Breast epithelium (tissue), 4 donors: ENCODE measurements around the gene MAP3K3. TPM values are rescaled to one million over a fixed set of nuclear protein-coding genes. Genes with fewer than 3 reads are reported as not detected.

Experiments used
- DNase-seq, 2 donors: peaks; one replicate each; pipeline ENCODE4 v3.0.0-alpha.2; 2019; ENCODE audit warnings: low spot score in 2 of 2
- H3K27ac ChIP-seq, 2 donors: fragments of 200-600 bp; sonication (generic) in 1 of 2; one replicate each; pipeline ENCODE4 v1.5.1; 2016 to 2019; ENCODE audit warnings: mild to moderate bottlenecking in 1 of 2
- H3K27me3 ChIP-seq, 2 donors: fragments of 200-600 bp; sonication (generic) in 1 of 2; one replicate each; pipeline versions ENCODE4 v1.5.1 to v1.6.0; 2017 to 2019; ENCODE audit warnings: control low read depth in 1 of 2, mild to moderate bottlenecking in 1 of 2
- H3K36me3 ChIP-seq: fragments of 200-600 bp; one replicate; pipeline ENCODE4 v1.5.1; 2019
- H3K4me1 ChIP-seq, 2 donors: fragments of 200-600 bp; sonication (generic); one replicate each; pipeline ENCODE4 v1.5.1; 2016 to 2019; ENCODE audit warnings: control low read depth in 1 of 2
- H3K4me3 ChIP-seq, 3 donors: fragments of 200-600 bp; sonication (generic); 1 replicate in 2 of 3; 2 replicates in 1 of 3; pipeline ENCODE4 v1.5.1; 2016 to 2019; ENCODE audit warnings: mild to moderate bottlenecking in 3 of 3, moderate library complexity in 2 of 3
- H3K9me3 ChIP-seq, 2 donors: fragments of 200-600 bp; sonication (generic) in 1 of 2; one replicate each; pipeline ENCODE4 v1.5.1; 2016 to 2019; ENCODE audit warnings: control low read depth in 1 of 2
- CTCF ChIP-seq, 3 donors: fragments of 450-650 bp; IDR thresholded peaks; one replicate each; pipeline ENCODE4 v1.5.1; 2016 to 2017; ENCODE audit warnings: antibody characterized with exemption in 3 of 3, mild to moderate bottlenecking in 3 of 3, moderate library complexity in 3 of 3
- POLR2A ChIP-seq: fragments of 450-650 bp; IDR thresholded peaks from one replicate; pipeline ENCODE4 v1.6.1; 2016; ENCODE audit warnings: antibody characterized with exemption, mild to moderate bottlenecking, moderate library complexity
- POLR2AphosphoS5 ChIP-seq, 3 donors: sonication (generic); formaldehyde crosslinking; IDR thresholded peaks; one replicate each; pipeline ENCODE4 v1.6.1; 2017; ENCODE audit warnings: antibody characterized with exemption in 3 of 3
- intact Hi-C: fragments of 100-400 bp; cut with DNase I; formaldehyde crosslinking; loops from one replicate; pipeline ENCODE4 v1.15.1; 2023; ENCODE audit warnings: low total_unique reads
- total RNA-seq, 3 donors: library from RNA; depleted of rRNA; stranded (reverse); fragments of >200 nt; gene quantifications; one replicate each; pipeline ENCODE4 v1.1.0, GENCODE V29; 2016

Gene MAP3K3
- total RNA-seq, 3 donors from 2014 or later, result 44.9 to 60.0 (median 47.9) TPM

GRCh38 chr17:63685578-63685977 lies 63.4 kb downstream of the MAP3K3 start:
- no peak for DNase-seq
- Histone ChIP-seq H3K36me3 (no peaks in the 10 kb centered on the region), H3K27me3 (no peaks in the 10 kb centered on the region), H3K9me3 (no peaks in the 10 kb centered on the region), H3K4me3 (no peak overlapping the region), H3K27ac (no peak overlapping the region), H3K4me1 (no peaks in the 10 kb centered on the region)
- intact Hi-C loops, result no loop called here
- no peak for TF ChIP-seq POLR2AphosphoS5 (IDR thresholded peaks at IDR 0.05)

- Histone ChIP-seq H3K36me3 (peaks cover 2% of the 10 kb centered on the region), H3K9me3 (no peaks in the 10 kb centered on the region), H3K4me1 (no peaks in the 10 kb centered on the region), H3K27ac (no peak overlapping the region), H3K27me3 (no peaks in the 10 kb centered on the region), H3K4me3 (no peak overlapping the region)
- TF ChIP-seq POLR2AphosphoS5 (IDR thresholded peaks at IDR 0.05), result no peak
- no peak for TF ChIP-seq POLR2A
- no peak for TF ChIP-seq CTCF (IDR thresholded peaks at IDR 0.05)
- intact Hi-C loops, result no loop called here
- no peak for DNase-seq
These were observed 64.0 kb downstream of the MAP3K3 start for GRCh38 chr17:63686138-63686685.

- Histone ChIP-seq H3K27me3 (no peaks in the 10 kb centered on the region), H3K4me1 (no peaks in the 10 kb centered on the region), H3K27ac (no peak overlapping the region), H3K4me3 (no peak overlapping the region), H3K9me3 (no peaks in the 10 kb centered on the region), H3K36me3 (peaks cover 14% of the 10 kb centered on the region)
- TF ChIP-seq POLR2AphosphoS5 (IDR thresholded peaks at IDR 0.05) (no peak), POLR2A (no peak), CTCF (IDR thresholded peaks at IDR 0.05) (no peak)
- intact Hi-C loops, result no loop called here
- no peak for DNase-seq
These were observed 66.3 kb downstream of the MAP3K3 start for GRCh38 chr17:63688396-63689020.

GRCh38 chr17:63689479-63689878 lies 67.3 kb downstream of the MAP3K3 start:
- Histone ChIP-seq H3K36me3 (peaks cover 14% of the 10 kb centered on the region), H3K27me3 (no peaks in the 10 kb centered on the region), H3K4me1 (no peaks in the 10 kb centered on the region), H3K4me3 (no peak overlapping the region), H3K27ac (no peak overlapping the region), H3K9me3 (no peaks in the 10 kb centered on the region)
- TF ChIP-seq CTCF (IDR thresholded peaks at IDR 0.05) (no peak), POLR2AphosphoS5 (IDR thresholded peaks at IDR 0.05) (no peak), POLR2A (no peak)
- intact Hi-C loops, result no loop called here
- no peak for DNase-seq

GRCh38 chr17:63692195-63692816 lies 70.1 kb downstream of the MAP3K3 start:
- Histone ChIP-seq H3K27me3 (no peaks in the 10 kb centered on the region), H3K4me3 (no peak overlapping the region), H3K9me3 (no peaks in the 10 kb centered on the region), H3K36me3 (peaks cover 14% of the 10 kb centered on the region), H3K27ac (no peak overlapping the region), H3K4me1 (no peaks in the 10 kb centered on the region)
- DNase-seq, result no peak
- TF ChIP-seq POLR2AphosphoS5 (IDR thresholded peaks at IDR 0.05) (no peak), POLR2A (no peak), CTCF (IDR thresholded peaks at IDR 0.05) (no peak)
- intact Hi-C loops, result no loop called here
